NCI-H2107 treated with DMSO at 0.1 percent for 48 hours (cell line): ENCODE data around the gene FGGY.
A peak's percentile ranks its signal among the peaks of the same experiment; 100 is the strongest.
"Not testable (repeated sequence)": the region's sequence is repeated elsewhere in the genome, so short reads cannot be mapped to it uniquely, and the experiment has no call there.

Experiments used
- DNase-seq: peaks from one replicate; lab custom pipeline; 2025; ENCODE audit not compliant: unreplicated experiment; lab: John Stamatoyannopoulos, UW

Gene FGGY

GRCh38 chr1:59538476-59538875 is 241.6 kb downstream of the FGGY start:
- not testable (repeated sequence) for DNase-seq

GRCh38 chr1:59539961-59540681 is 243.2 kb downstream of the FGGY start:
- no peak for DNase-seq

- DNase-seq, result no peak
Measured at GRCh38 chr1:59541161-59541560, 244.3 kb downstream of the FGGY start.

- no peak for DNase-seq
Measured at GRCh38 chr1:59541891-59542290, 245.0 kb downstream of the FGGY start.

- DNase-seq, result peak; percentile 75
Measured at GRCh38 chr1:59543211-59543668, 246.3 kb downstream of the FGGY start.

- DNase-seq, result no peak
Measured at GRCh38 chr1:59544615-59545293, 247.9 kb downstream of the FGGY start.

- DNase-seq, result no peak
Measured at GRCh38 chr1:59545830-59546229, 248.9 kb downstream of the FGGY start.

- no peak for DNase-seq
Measured at GRCh38 chr1:59549066-59549837, 252.4 kb downstream of the FGGY start.

GRCh38 chr1:59549903-59550302 is 253.0 kb downstream of the FGGY start:
- no peak for DNase-seq

GRCh38 chr1:59552007-59552406 is 255.1 kb downstream of the FGGY start:
- DNase-seq, result no peak

GRCh38 chr1:59553371-59553770 is 256.5 kb downstream of the FGGY start:
- DNase-seq, result no peak

- no peak for DNase-seq
Measured at GRCh38 chr1:59554011-59554663, 257.2 kb downstream of the FGGY start.

GRCh38 chr1:59554752-59555151 is 257.9 kb downstream of the FGGY start:
- DNase-seq, result no peak

- no peak for DNase-seq
Measured at GRCh38 chr1:59556398-59556797, 259.5 kb downstream of the FGGY start.

- DNase-seq, result no peak
Measured at GRCh38 chr1:59556802-59557548, 260.1 kb downstream of the FGGY start.

- DNase-seq, result no peak
Measured at GRCh38 chr1:59557549-59557885, 260.6 kb downstream of the FGGY start.

- DNase-seq, result not testable (repeated sequence)
Measured at GRCh38 chr1:59558580-59558979, 261.7 kb downstream of the FGGY start.

GRCh38 chr1:59560807-59561450 is 264.0 kb downstream of the FGGY start:
- DNase-seq, result no peak

- DNase-seq, result no peak
Measured at GRCh38 chr1:59561796-59562195, 264.9 kb downstream of the FGGY start.

GRCh38 chr1:59564192-59564891 is 267.4 kb downstream of the FGGY start:
- no peak for DNase-seq
